HEK293 (cell line): ENCODE results near the gene THBS1.

Source experiments
- CTCF ChIA-PET: fragments of 350-600 bp; formaldehyde crosslinking; extraction: SDS; loops from one replicate; lab custom pipeline; 2021; ENCODE audit warnings: antibody characterized with exemption; lab: Yijun Ruan, JAX
- POLR2A ChIA-PET: fragments of 300-600 bp; formaldehyde crosslinking; extraction: SDS; loops from one replicate; lab custom pipeline; 2020; ENCODE audit warnings: antibody characterized with exemption, inconsistent platforms; lab: Yijun Ruan, JAX
- H3K27ac ChIP-seq: fragments of 200-500 bp; sonication (Bioruptor generic); 2 replicates; pipeline ENCODE4 v1.5.1; 2014; ENCODE audit warnings: low read depth, low read length, control low read depth, inconsistent platforms; ENCODE audit errors: extremely low read depth
- H3K36me3 ChIP-seq, 2 experiments: fragments of 200-500 bp in 1 of 2; sonication (Bioruptor generic) in 1 of 2; 1 replicate in 1 of 2; 2 replicates in 1 of 2; pipeline ENCODE4 v1.5.1; 2014 to 2017; ENCODE audit warnings: inconsistent platforms in 2 of 2, low read length in 2 of 2; ENCODE audit not compliant: control insufficient read depth in 2 of 2, insufficient read depth in 1 of 2
- H3K4me1 ChIP-seq: fragments of 200-500 bp; sonication (Bioruptor generic); 2 replicates; pipeline ENCODE4 v1.5.1; 2014; ENCODE audit warnings: mild to moderate bottlenecking, low read length, inconsistent platforms; ENCODE audit not compliant: control insufficient read depth, insufficient read depth
- H3K4me3 ChIP-seq: 2 replicates; pipeline ENCODE4 v1.5.1; 2011; ENCODE audit warnings: low read depth, mild to moderate bottlenecking, control low read depth, low read length, moderate library complexity
- H3K9me3 ChIP-seq: fragments of 200-500 bp; sonication (Bioruptor generic); 2 replicates; pipeline ENCODE4 v1.5.1; 2014; ENCODE audit warnings: low read depth, low read length, inconsistent platforms; ENCODE audit not compliant: control insufficient read depth, insufficient read depth
- AEBP2 ChIP-seq: fragments of 450-650 bp; formaldehyde crosslinking; IDR thresholded peaks from 2 replicates; pipeline ENCODE4 v1.5.1; 2016; ENCODE audit warnings: missing biosample characterization, missing genetic modification characterization, borderline replicate concordance
- GLIS2 ChIP-seq: fragments of 450-650 bp; formaldehyde crosslinking; IDR thresholded peaks from 2 replicates; pipeline ENCODE4 v1.5.1; 2016; ENCODE audit warnings: missing biosample characterization, missing genetic modification characterization
- HOXC10 ChIP-seq: sonication (generic); formaldehyde crosslinking; IDR thresholded peaks from 2 replicates; pipeline ENCODE4 v1.8.1; 2023; ENCODE audit warnings: mild to moderate bottlenecking, missing genetic modification reagents
- KLF10 ChIP-seq: fragments of 450-650 bp; IDR thresholded peaks from 2 replicates; pipeline ENCODE4 v1.5.1; 2018; ENCODE audit warnings: missing biosample characterization, mild to moderate bottlenecking, missing genetic modification characterization
- PBX3 ChIP-seq: sonication (generic); formaldehyde crosslinking; IDR thresholded peaks from 2 replicates; pipeline ENCODE4 v1.8.1; 2022; ENCODE audit warnings: mild to moderate bottlenecking, moderate library complexity, missing genetic modification reagents
- PRDM10 ChIP-seq: fragments of 450-650 bp; formaldehyde crosslinking; IDR thresholded peaks from 2 replicates; pipeline ENCODE4 v1.5.1; 2016; ENCODE audit warnings: missing biosample characterization, missing genetic modification characterization
- ZBTB6 ChIP-seq: fragments of 450-650 bp; formaldehyde crosslinking; IDR thresholded peaks from 2 replicates; pipeline ENCODE4 v1.5.1; 2017; ENCODE audit warnings: missing biosample characterization, missing genetic modification characterization
- ZEB2 ChIP-seq: fragments of 450-650 bp; formaldehyde crosslinking; IDR thresholded peaks from 2 replicates; pipeline ENCODE4 v1.5.1; 2016; ENCODE audit warnings: missing biosample characterization, missing genetic modification characterization
- ZFP41 ChIP-seq: fragments of 450-650 bp; formaldehyde crosslinking; IDR thresholded peaks from 2 replicates; pipeline ENCODE4 v1.5.1; 2016; ENCODE audit warnings: missing biosample characterization, missing genetic modification characterization, borderline replicate concordance
- ZNF133 ChIP-seq: fragments of 450-650 bp; formaldehyde crosslinking; IDR thresholded peaks from 2 replicates; pipeline ENCODE4 v1.5.1; 2016; ENCODE audit warnings: missing biosample characterization, missing genetic modification characterization
- ZNF148 ChIP-seq: fragments of 450-650 bp; formaldehyde crosslinking; IDR thresholded peaks from 2 replicates; pipeline ENCODE4 v1.5.0; 2017; ENCODE audit warnings: missing biosample characterization, missing genetic modification characterization, borderline replicate concordance
- ZNF292 ChIP-seq: fragments of 450-650 bp; formaldehyde crosslinking; IDR thresholded peaks from 2 replicates; pipeline ENCODE4 v1.5.1; 2016; ENCODE audit warnings: low read depth, missing biosample characterization, missing genetic modification characterization, borderline replicate concordance
- ZNF302 ChIP-seq: fragments of 450-650 bp; formaldehyde crosslinking; IDR thresholded peaks from 2 replicates; pipeline ENCODE4 v1.5.1; 2016; ENCODE audit warnings: missing biosample characterization, missing genetic modification characterization, low read depth
- ZNF398 ChIP-seq: fragments of 450-650 bp; formaldehyde crosslinking; IDR thresholded peaks from 2 replicates; pipeline ENCODE4 v1.5.1; 2017; ENCODE audit warnings: missing biosample characterization, missing genetic modification characterization
- ZNF664 ChIP-seq: fragments of 450-650 bp; formaldehyde crosslinking; IDR thresholded peaks from 2 replicates; pipeline ENCODE4 v1.5.1; 2016; ENCODE audit warnings: missing biosample characterization, missing genetic modification characterization
- ZNF704 ChIP-seq: fragments of 450-650 bp; formaldehyde crosslinking; IDR thresholded peaks from 2 replicates; pipeline ENCODE4 v1.5.1; 2016; ENCODE audit warnings: missing biosample characterization, missing genetic modification characterization
- ZNF792 ChIP-seq: fragments of 450-650 bp; formaldehyde crosslinking; IDR thresholded peaks from 2 replicates; pipeline ENCODE4 v1.5.1; 2016; ENCODE audit warnings: missing biosample characterization, missing genetic modification characterization
- ZSCAN16 ChIP-seq: fragments of 450-650 bp; formaldehyde crosslinking; IDR thresholded peaks from 2 replicates; pipeline ENCODE4 v1.5.1; 2016; ENCODE audit warnings: missing biosample characterization, missing genetic modification characterization

THBS1 gene

GRCh38 chr15:39591896-39592315 lies 11.0 kb downstream of the THBS1 start:
- Histone ChIP-seq H3K27ac (no peak overlapping the region), H3K4me3 (no peak overlapping the region), H3K4me1 (no peaks in the 10 kb centered on the region), H3K9me3 (no peaks in the 10 kb centered on the region), H3K36me3 (peaks cover 0 to 40% of the 10 kb centered on the region in 2 experiments; a peak in 1 of 3 replicates)
- no peak for TF ChIP-seq GLIS2
- TF ChIP-seq ZFP41 (tag by site-specific recombination), result no peak
- TF ChIP-seq KLF10 (tag by site-specific recombination), result no peak
- TF ChIP-seq ZNF292, result no peak
- TF ChIP-seq ZEB2, result no peak
- TF ChIP-seq ZNF704 (tag by site-specific recombination), result no peak
- no peak for TF ChIP-seq HOXC10 (CRISPR knock-in tag)
- TF ChIP-seq ZNF133 (tag by site-specific recombination), result no peak
- TF ChIP-seq PBX3 (CRISPR knock-in tag), result no peak
- no peak for TF ChIP-seq PRDM10
- TF ChIP-seq AEBP2 (tag by site-specific recombination), result no peak
- TF ChIP-seq ZNF792, result no peak
- no peak for TF ChIP-seq ZNF664
- no peak for TF ChIP-seq ZNF148
- TF ChIP-seq ZSCAN16 (tag by site-specific recombination), result no peak
- no peak for TF ChIP-seq ZNF302
- no peak for TF ChIP-seq ZBTB6 (tag by site-specific recombination)
- no peak for TF ChIP-seq ZNF398 (tag by site-specific recombination)
- ChIA-PET CTCF (interaction anchor here (0.6 kb wide), 1 partner anchor 179 kb away, joined by 3 read pairs; no protein-coding TSS in a partner anchor), POLR2A (interaction anchor here (1.1 kb wide), 1 partner anchor 11 kb away, joined by 4 read pairs; the partner anchor contains the start of gene THBS1)
